Left hindlimb (tissue), 1 donor: ENCODE data around the gene HMGCR.

Experiments used
- DNase-seq: peaks from one replicate; pipeline ENCODE4 v3.0.0-alpha.2; 2018

Gene HMGCR

DNA sequence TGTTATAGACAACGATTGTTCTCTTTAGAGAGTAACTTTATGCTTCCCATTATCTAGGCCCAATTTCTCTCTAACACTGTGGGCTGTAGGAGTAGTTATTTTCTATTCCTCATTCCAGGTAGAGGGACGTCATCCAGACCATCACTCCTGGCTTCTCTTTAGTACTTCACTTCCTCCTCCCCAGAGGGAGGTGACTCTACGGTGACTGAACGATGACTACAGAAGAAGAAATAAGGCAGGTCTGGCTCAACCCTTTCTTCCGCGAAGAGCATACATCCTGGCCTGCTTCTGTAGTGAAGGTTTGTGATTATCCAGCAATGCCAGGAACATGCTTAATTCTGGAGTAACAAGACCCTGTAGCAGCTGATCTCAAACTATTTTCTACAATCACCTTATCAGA, 50.8 kb downstream of the HMGCR start:
- no peak for DNase-seq

DNA sequence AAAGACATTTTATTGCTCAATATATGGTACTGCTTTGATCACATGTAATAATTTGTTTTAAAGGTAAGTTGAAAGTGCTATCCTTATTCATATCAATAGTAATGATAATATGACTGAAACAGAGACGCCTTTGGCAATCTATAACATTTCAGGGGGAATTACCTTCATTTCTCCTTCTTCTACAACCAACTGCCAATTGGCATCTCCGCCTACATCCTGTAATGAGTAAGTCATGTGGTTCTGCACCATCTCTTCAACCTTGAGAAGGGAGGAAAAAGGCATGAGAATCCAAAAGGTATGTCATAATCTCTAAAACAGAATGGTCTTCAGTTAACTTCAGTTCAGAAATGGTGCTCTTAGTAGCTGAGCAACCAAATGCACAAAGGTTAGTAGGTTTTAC, 52.4 kb downstream of the HMGCR start:
- no peak for DNase-seq

DNA sequence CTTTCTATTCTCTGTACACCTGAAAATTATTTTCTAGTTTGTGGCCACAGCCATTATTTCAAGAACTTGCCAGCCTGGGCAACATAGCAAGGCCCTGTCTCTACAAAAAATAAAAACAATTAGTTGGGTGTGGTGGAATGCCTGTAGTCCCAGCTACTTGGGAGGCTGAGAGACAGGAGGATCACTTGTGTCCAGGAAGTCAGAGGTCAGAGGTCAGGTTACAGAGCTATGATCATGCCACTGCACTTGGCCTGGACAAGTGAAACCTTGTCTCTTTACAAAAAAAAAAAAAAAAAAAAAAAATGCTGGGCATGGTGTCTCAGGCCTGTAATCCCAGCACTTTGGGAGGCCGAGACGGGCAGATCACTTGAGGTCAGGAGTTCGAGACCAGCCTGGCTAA, 58.3 kb downstream of the HMGCR start:
- DNase-seq, result no peak

DNA sequence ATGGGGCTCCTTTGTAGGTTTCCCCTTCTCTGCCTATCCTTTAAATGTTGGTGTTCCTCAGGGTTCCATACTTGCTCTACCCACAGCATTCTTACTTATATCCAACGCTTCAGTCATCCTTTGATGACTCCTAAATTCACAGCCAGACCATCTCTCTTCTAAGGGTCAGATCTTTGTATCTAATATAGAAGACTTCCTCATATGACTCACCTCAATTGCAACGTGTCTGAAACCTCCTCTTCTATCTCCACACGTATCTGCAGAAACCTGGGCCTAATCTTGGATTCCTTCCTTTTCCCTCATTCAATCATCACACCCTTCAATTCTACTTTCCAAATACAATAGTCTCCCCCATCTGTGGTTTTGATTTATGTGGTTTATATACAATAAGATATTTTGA, 68.3 kb downstream of the HMGCR start:
- DNase-seq, result no peak
